Upper lobe of left lung (tissue), 4 donors: ENCODE results near the gene EFNB2.

Experiments
- POLR2AphosphoS5 ChIP-seq, 2 donors: sonication (generic); formaldehyde crosslinking; IDR thresholded peaks; one replicate each; pipeline ENCODE4 v1.5.1; 2017; ENCODE audit warnings: antibody characterized with exemption in 2 of 2
- TF ChIP-seq, protein P1 (sequence below), 6 experiments: fragments of 450-650 bp in 4 of 6; fragments of 200-600 bp in 2 of 6; sonication (generic) in 2 of 6; IDR thresholded peaks; one replicate each; pipeline ENCODE4 v1.5.1; 2016 to 2019; ENCODE audit warnings: antibody characterized with exemption in 6 of 6

GRCh38 chr13:106503272-106503671 lies 32.2 kb downstream of the EFNB2 start:
- TF ChIP-seq, protein P1, sequence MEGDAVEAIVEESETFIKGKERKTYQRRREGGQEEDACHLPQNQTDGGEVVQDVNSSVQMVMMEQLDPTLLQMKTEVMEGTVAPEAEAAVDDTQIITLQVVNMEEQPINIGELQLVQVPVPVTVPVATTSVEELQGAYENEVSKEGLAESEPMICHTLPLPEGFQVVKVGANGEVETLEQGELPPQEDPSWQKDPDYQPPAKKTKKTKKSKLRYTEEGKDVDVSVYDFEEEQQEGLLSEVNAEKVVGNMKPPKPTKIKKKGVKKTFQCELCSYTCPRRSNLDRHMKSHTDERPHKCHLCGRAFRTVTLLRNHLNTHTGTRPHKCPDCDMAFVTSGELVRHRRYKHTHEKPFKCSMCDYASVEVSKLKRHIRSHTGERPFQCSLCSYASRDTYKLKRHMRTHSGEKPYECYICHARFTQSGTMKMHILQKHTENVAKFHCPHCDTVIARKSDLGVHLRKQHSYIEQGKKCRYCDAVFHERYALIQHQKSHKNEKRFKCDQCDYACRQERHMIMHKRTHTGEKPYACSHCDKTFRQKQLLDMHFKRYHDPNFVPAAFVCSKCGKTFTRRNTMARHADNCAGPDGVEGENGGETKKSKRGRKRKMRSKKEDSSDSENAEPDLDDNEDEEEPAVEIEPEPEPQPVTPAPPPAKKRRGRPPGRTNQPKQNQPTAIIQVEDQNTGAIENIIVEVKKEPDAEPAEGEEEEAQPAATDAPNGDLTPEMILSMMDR (IDR thresholded peaks at IDR 0.05): no peak
- no peak for TF ChIP-seq POLR2AphosphoS5 (IDR thresholded peaks at IDR 0.05)
